GM23338 (cell line): ENCODE results near the gene MYO18B. TPM values are rescaled to one million over a fixed set of nuclear protein-coding genes. Genes with fewer than 3 reads are reported as not detected.

Source experiments
- ATAC-seq: fragments of 200-7000 bp; cut with Tn5 transposase; 3 replicates; pipeline ENCODE4 v1.9.1; 2020
- DNase-seq: peaks from one replicate; pipeline ENCODE4 v3.0.0-alpha.2; 2015; ENCODE audit warnings: low spot score
- H2AFZ ChIP-seq: fragments of 200-600 bp; sonication (generic); 2 replicates; pipeline ENCODE4 v1.8.0; 2016; ENCODE audit warnings: antibody characterized with exemption, mild to moderate bottlenecking, moderate library complexity
- H3F3A ChIP-seq: fragments of 200-600 bp; sonication (generic); replicated peaks from 2 replicates; pipeline ENCODE4 v1.8.0; 2017; ENCODE audit warnings: antibody characterized with exemption, mixed run types, low read depth
- H3K27ac ChIP-seq: fragments of 200-600 bp; sonication (generic); 2 replicates; pipeline ENCODE4 v1.6.1; 2016; ENCODE audit warnings: low read depth
- H3K27me3 ChIP-seq: fragments of 200-600 bp; sonication (generic); 2 replicates; pipeline ENCODE4 v1.8.0; 2016; ENCODE audit warnings: mild to moderate bottlenecking, mixed run types, moderate library complexity; ENCODE audit not compliant: insufficient read depth
- H3K36me3 ChIP-seq: fragments of 200-600 bp; sonication (generic); 2 replicates; pipeline ENCODE4 v1.8.0; 2016; ENCODE audit warnings: mild to moderate bottlenecking; ENCODE audit not compliant: insufficient read depth
- H3K4me1 ChIP-seq: fragments of 200-600 bp; sonication (generic); 2 replicates; pipeline ENCODE4 v1.8.0; 2016; ENCODE audit warnings: mild to moderate bottlenecking, moderate library complexity; ENCODE audit not compliant: insufficient read depth
- H3K4me2 ChIP-seq: fragments of 200-600 bp; sonication (generic); 2 replicates; pipeline ENCODE4 v1.7.1; 2017; ENCODE audit warnings: mixed run types
- H3K4me3 ChIP-seq: fragments of 200-600 bp; sonication (generic); 2 replicates; pipeline ENCODE4 v1.6.1; 2016; ENCODE audit warnings: mixed run types
- H3K79me2 ChIP-seq: fragments of 200-600 bp; sonication (generic); replicated peaks from 2 replicates; pipeline ENCODE4 v1.8.0; 2017; ENCODE audit warnings: mild to moderate bottlenecking; ENCODE audit not compliant: insufficient read depth
- H3K9me2 ChIP-seq: fragments of 200-600 bp; sonication (generic); 2 replicates; pipeline ENCODE4 v1.8.0; 2017; ENCODE audit not compliant: insufficient read depth
- H4K20me1 ChIP-seq: fragments of 200-600 bp; sonication (generic); replicated peaks from 2 replicates; pipeline ENCODE4 v1.8.0; 2017; ENCODE audit warnings: mild to moderate bottlenecking; ENCODE audit not compliant: insufficient read depth
- H3K27ac Mint-ChIP-seq: 2 replicates; pipeline ENCODE4 v1.8.0; 2020; ENCODE audit warnings: inconsistent platforms, mild to moderate bottlenecking, moderate library complexity, mixed read lengths
- H3K27me3 Mint-ChIP-seq: 3 replicates; pipeline ENCODE4 v1.8.0; 2022; ENCODE audit warnings: low read depth, mild to moderate bottlenecking, moderate library complexity, mixed read lengths, inconsistent platforms; ENCODE audit not compliant: insufficient read depth, poor library complexity
- H3K36me3 Mint-ChIP-seq: 3 replicates; pipeline ENCODE4 v1.8.0; 2021; ENCODE audit warnings: low read depth, mild to moderate bottlenecking, inconsistent platforms, moderate library complexity, mixed read lengths
- H3K4me1 Mint-ChIP-seq: 3 replicates; pipeline ENCODE4 v1.8.0; 2020; ENCODE audit warnings: mild to moderate bottlenecking, inconsistent platforms, mixed read lengths
- H3K4me3 Mint-ChIP-seq: 3 replicates; pipeline ENCODE4 v1.8.0; 2021; ENCODE audit warnings: moderate library complexity, mild to moderate bottlenecking, inconsistent platforms, mixed read lengths
- H3K9me3 Mint-ChIP-seq: 3 replicates; pipeline ENCODE4 v1.8.0; 2020; ENCODE audit warnings: moderate library complexity, mild to moderate bottlenecking, inconsistent platforms, mixed read lengths
- CREB1 ChIP-seq: fragments of 250-450 bp; sonication (Bioruptor Pico); IDR thresholded peaks from 2 replicates; pipeline ENCODE4 v1.5.0; 2020; ENCODE audit warnings: low read depth, mild to moderate bottlenecking, moderate library complexity
- EZH2 ChIP-seq: fragments of 200-600 bp; sonication (generic); IDR thresholded peaks from one replicate; pipeline ENCODE4 v1.8.0; 2017; ENCODE audit warnings: antibody characterized with exemption, mild to moderate bottlenecking, low read depth; ENCODE audit not compliant: unreplicated experiment
- EZH2phosphoT487 ChIP-seq: fragments of 200-600 bp; sonication (generic); IDR thresholded peaks from one replicate; pipeline ENCODE4 v1.8.1; 2018; ENCODE audit warnings: antibody characterized with exemption; ENCODE audit not compliant: unreplicated experiment
- JUNB ChIP-seq: IDR thresholded peaks from one replicate; pipeline ENCODE4 v1.6.1; 2016; ENCODE audit warnings: antibody characterized with exemption; ENCODE audit not compliant: unreplicated experiment
- NANOG ChIP-seq: IDR thresholded peaks from 2 replicates; pipeline ENCODE4 v1.6.1; 2016; ENCODE audit warnings: antibody characterized with exemption, borderline replicate concordance
- POLR2AphosphoS5 ChIP-seq: IDR thresholded peaks from 2 replicates; pipeline ENCODE4 v1.6.1; 2016; ENCODE audit warnings: antibody characterized with exemption, low read depth
- STAT1 ChIP-seq: IDR thresholded peaks from one replicate; pipeline ENCODE4 v1.6.1; 2016; ENCODE audit warnings: antibody characterized with exemption; ENCODE audit not compliant: unreplicated experiment
- ZNF331 ChIP-seq: fragments of 250-450 bp; sonication (Bioruptor Pico); IDR thresholded peaks from 2 replicates; pipeline ENCODE4 v1.5.0; 2020; ENCODE audit warnings: low read depth, mild to moderate bottlenecking, moderate library complexity
- polyA plus RNA-seq: library from polyadenylated mRNA; unstranded; fragments of >200 nt; fragmentation: Nextera tagmentation; extraction: Ambion mirVana; gene quantifications from 2 replicates; pipeline ENCODE4 v1.2.1, GENCODE V29; 2016
- total RNA-seq: library from RNA; depleted of rRNA; stranded (reverse); fragments of >200 nt; shearing (Covaris generic); gene quantifications from 2 replicates; pipeline ENCODE4 v1.2.3, GENCODE V29; 2014
- TF ChIP-seq, protein P1 (sequence below): IDR thresholded peaks from 2 replicates; pipeline ENCODE4 v1.6.1; 2016; ENCODE audit warnings: antibody characterized with exemption
- TF ChIP-seq, protein P2 (sequence below): IDR thresholded peaks from one replicate; pipeline ENCODE4 v1.6.1; 2018; ENCODE audit warnings: antibody characterized with exemption; ENCODE audit not compliant: unreplicated experiment

MYO18B gene
- total and polyA plus RNA-seq, 2 experiments from 2014 or later = 0.36 to 0.45 TPM

DNA sequence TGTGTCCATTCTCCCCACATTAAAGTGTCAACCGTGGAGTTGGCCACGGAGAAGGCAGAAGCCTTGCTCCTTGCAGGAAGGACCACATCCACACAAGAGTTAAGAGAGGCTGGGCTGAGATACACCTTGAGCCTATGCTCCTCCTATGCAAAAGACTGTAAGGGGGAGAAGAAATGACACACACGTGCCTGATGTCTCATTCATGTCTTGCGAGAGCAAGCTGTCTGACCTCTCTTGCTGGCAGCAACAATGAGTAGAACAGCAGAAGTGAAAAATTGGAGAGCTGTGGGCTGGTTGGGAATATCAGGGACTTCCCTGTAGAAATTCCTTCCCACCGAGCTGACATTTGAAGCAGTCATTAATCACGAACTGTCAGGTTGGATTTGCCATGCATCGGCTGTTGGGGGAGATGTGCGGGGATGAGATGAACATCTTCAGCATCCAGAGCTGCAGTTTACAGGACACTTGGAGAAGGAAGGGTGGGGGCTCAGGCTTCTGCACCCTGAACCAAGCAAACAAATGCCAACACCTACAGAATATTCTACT, 139.3 kb downstream of the MYO18B start:
- Histone ChIP-seq H2AFZ (no peak overlapping the region), H3K27me3 (no peaks in the 10 kb centered on the region), H4K20me1 (no peaks in the 10 kb centered on the region), H3K27ac (no peak overlapping the region), H3K4me1 (no peaks in the 10 kb centered on the region), H3K79me2 (no peaks in the 10 kb centered on the region), H3F3A (no peaks in the 10 kb centered on the region), H3K9me2 (no peaks in the 10 kb centered on the region), H3K36me3 (no peaks in the 10 kb centered on the region), H3K4me3 (no peak overlapping the region), H3K4me2 (no peak overlapping the region)
- peaks cover 8% of the 10 kb centered on the region for H3K4me1 Mint-ChIP-seq
- H3K4me3 Mint-ChIP-seq = no peak overlapping the region
- H3K27me3 Mint-ChIP-seq = peaks cover 5% of the 10 kb centered on the region
- no peak overlapping the region for H3K27ac Mint-ChIP-seq
- H3K36me3 Mint-ChIP-seq = no peaks in the 10 kb centered on the region
- DNase-seq (no peak), ATAC-seq (no peak)
- no peaks in the 10 kb centered on the region for H3K9me3 Mint-ChIP-seq
- TF ChIP-seq, protein P1, sequence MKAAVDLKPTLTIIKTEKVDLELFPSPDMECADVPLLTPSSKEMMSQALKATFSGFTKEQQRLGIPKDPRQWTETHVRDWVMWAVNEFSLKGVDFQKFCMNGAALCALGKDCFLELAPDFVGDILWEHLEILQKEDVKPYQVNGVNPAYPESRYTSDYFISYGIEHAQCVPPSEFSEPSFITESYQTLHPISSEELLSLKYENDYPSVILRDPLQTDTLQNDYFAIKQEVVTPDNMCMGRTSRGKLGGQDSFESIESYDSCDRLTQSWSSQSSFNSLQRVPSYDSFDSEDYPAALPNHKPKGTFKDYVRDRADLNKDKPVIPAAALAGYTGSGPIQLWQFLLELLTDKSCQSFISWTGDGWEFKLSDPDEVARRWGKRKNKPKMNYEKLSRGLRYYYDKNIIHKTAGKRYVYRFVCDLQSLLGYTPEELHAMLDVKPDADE = no peak
- TF ChIP-seq EZH2 = no peak
- no peak for TF ChIP-seq EZH2phosphoT487
- TF ChIP-seq STAT1 = no peak
- TF ChIP-seq ZNF331 (CRISPR knock-in tag) = no peak
- TF ChIP-seq, protein P2, sequence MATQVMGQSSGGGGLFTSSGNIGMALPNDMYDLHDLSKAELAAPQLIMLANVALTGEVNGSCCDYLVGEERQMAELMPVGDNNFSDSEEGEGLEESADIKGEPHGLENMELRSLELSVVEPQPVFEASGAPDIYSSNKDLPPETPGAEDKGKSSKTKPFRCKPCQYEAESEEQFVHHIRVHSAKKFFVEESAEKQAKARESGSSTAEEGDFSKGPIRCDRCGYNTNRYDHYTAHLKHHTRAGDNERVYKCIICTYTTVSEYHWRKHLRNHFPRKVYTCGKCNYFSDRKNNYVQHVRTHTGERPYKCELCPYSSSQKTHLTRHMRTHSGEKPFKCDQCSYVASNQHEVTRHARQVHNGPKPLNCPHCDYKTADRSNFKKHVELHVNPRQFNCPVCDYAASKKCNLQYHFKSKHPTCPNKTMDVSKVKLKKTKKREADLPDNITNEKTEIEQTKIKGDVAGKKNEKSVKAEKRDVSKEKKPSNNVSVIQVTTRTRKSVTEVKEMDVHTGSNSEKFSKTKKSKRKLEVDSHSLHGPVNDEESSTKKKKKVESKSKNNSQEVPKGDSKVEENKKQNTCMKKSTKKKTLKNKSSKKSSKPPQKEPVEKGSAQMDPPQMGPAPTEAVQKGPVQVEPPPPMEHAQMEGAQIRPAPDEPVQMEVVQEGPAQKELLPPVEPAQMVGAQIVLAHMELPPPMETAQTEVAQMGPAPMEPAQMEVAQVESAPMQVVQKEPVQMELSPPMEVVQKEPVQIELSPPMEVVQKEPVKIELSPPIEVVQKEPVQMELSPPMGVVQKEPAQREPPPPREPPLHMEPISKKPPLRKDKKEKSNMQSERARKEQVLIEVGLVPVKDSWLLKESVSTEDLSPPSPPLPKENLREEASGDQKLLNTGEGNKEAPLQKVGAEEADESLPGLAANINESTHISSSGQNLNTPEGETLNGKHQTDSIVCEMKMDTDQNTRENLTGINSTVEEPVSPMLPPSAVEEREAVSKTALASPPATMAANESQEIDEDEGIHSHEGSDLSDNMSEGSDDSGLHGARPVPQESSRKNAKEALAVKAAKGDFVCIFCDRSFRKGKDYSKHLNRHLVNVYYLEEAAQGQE = no peak
- no peak for TF ChIP-seq POLR2AphosphoS5
- no peak for TF ChIP-seq NANOG
- TF ChIP-seq CREB1 (CRISPR knock-in tag) = no peak

DNA sequence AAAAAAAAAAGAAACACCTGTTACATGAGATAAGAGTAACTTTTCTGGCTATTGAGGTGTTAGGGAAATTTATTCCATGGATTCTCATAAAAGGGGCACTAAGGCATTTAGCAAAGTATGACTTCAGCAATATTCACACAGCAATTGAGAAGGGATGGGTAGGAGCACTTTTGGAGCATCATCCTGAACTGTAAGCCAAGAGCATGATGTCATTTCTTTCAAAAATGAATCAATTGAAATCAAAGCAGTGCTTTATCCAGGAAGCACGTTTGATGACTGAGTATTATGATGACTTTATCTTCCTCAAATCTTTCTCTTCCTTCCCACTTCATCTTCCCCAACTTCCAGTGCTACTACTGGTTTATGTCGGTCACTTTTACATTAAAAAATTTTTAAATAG, 140.4 kb downstream of the MYO18B start:
- Mint-ChIP-seq H3K4me3 (no peak overlapping the region), H3K27me3 (peaks cover 7% of the 10 kb centered on the region), H3K27ac (no peak overlapping the region), H3K4me1 (peaks cover 8% of the 10 kb centered on the region), H3K9me3 (no peaks in the 10 kb centered on the region), H3K36me3 (no peaks in the 10 kb centered on the region)
- ATAC-seq (no peak), DNase-seq (no peak)
- Histone ChIP-seq H3K27me3 (no peaks in the 10 kb centered on the region), H2AFZ (no peak overlapping the region), H3K36me3 (no peaks in the 10 kb centered on the region), H3K4me3 (no peak overlapping the region), H3F3A (no peaks in the 10 kb centered on the region), H3K4me2 (no peak overlapping the region), H4K20me1 (no peaks in the 10 kb centered on the region), H3K79me2 (no peaks in the 10 kb centered on the region), H3K9me2 (no peaks in the 10 kb centered on the region), H3K4me1 (no peaks in the 10 kb centered on the region), H3K27ac (no peak overlapping the region)
- TF ChIP-seq EZH2phosphoT487 (no peak), JUNB (no peak), CREB1 (CRISPR knock-in tag) (no peak)
